Measurements from ENCODE around the gene TSPEAR. TPM values are rescaled to one million over a fixed set of nuclear protein-coding genes. Genes with fewer than 3 reads are reported as not detected.

Gene TSPEAR
- total RNA-seq, 1 experiment from 2014 or later = 0.32 TPM

DNA sequence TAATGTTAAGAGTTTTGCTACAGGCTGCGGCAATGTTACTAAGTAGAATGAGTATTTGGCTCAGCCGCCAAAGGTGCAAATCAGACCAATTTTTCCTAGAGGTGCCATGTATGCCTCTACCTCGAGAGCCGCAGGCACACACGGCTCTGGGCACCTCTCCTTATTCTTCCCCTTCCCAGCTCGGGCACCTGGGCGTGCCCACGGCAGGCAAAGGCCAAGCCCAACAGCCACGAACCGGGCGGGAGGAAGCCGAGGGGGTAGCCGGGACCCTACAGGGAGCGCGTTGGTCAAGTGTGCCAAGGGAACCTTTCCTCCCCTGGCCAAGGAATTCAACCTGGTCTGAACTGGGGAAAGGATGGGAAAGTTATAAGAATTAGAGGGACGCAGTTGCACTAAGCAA, 225.1 kb downstream of the TSPEAR start:
- TF ChIP-seq, protein P1, sequence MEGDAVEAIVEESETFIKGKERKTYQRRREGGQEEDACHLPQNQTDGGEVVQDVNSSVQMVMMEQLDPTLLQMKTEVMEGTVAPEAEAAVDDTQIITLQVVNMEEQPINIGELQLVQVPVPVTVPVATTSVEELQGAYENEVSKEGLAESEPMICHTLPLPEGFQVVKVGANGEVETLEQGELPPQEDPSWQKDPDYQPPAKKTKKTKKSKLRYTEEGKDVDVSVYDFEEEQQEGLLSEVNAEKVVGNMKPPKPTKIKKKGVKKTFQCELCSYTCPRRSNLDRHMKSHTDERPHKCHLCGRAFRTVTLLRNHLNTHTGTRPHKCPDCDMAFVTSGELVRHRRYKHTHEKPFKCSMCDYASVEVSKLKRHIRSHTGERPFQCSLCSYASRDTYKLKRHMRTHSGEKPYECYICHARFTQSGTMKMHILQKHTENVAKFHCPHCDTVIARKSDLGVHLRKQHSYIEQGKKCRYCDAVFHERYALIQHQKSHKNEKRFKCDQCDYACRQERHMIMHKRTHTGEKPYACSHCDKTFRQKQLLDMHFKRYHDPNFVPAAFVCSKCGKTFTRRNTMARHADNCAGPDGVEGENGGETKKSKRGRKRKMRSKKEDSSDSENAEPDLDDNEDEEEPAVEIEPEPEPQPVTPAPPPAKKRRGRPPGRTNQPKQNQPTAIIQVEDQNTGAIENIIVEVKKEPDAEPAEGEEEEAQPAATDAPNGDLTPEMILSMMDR (IDR thresholded peaks at IDR 0.05; ENCODE audit: insufficient read depth in 1 of 2, low read depth in 1 of 2, low read length in 1 of 2, severe bottlenecking in 1 of 2, unreplicated experiment in 1 of 2) = no peak
- CTCF ChIA-PET = no interaction called here
- DNase-seq = no peak
- no TSS peak for BruUV-seq (replicated peaks)
- H3K4me1 Mint-ChIP-seq (ENCODE audit: low read depth, unreplicated experiment) = peaks cover 12% of the 10 kb centered on the region
- Histone ChIP-seq H3K9me3 (peaks cover 8% of the 10 kb centered on the region), H3K4me1 (peaks cover 17% of the 10 kb centered on the region), H3K36me3 (ENCODE audit: control insufficient read depth, insufficient read depth, low read length) (no peaks in the 10 kb centered on the region; the same call in 1 of the 2 replicates), H3K4me3 (ENCODE audit: low read depth, low read length) (no peak overlapping the region), H3K27me3 (replicated peaks; ENCODE audit: control insufficient read depth, insufficient read depth, low read length) (no peaks in the 10 kb centered on the region)
- H3K36me3 Mint-ChIP-seq (ENCODE audit: insufficient read depth, unreplicated experiment) = peaks cover 12% of the 10 kb centered on the region
- POLR2A ChIA-PET = no interaction called here
- peaks cover 6% of the 10 kb centered on the region for H3K9me3 Mint-ChIP-seq (ENCODE audit: unreplicated experiment)
- H3K27me3 Mint-ChIP-seq (ENCODE audit: insufficient read depth, unreplicated experiment) = no peaks in the 10 kb centered on the region
- intact Hi-C loops (cut with micrococcal nuclease; ENCODE audit: unreplicated experiment) = no loop called here
- H3K4me3 Mint-ChIP-seq (ENCODE audit: unreplicated experiment) = no peak overlapping the region
- H3K27ac Mint-ChIP-seq (ENCODE audit: unreplicated experiment) = no peak overlapping the region

DNA sequence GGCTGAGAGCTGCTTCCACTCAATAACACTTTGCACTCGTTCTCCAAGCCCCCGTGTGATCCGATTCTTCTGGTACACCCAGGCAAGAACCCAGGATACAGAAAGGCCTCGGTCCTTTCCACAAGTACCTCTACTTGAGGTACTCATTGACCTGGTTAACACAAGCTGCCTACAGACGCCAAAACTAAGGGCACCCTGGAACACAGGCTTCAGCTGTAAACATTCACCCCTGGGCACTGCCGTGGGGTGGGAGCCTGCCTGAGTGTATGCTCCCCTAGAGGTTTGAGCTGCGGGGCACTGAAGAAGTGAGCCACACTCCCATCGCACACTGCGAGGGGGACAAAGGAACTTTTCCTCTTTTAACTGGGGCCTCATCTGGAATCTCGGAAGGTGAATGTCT, 225.6 kb downstream of the TSPEAR start:
- H3K9me3 Mint-ChIP-seq (ENCODE audit: unreplicated experiment) = peaks cover 6% of the 10 kb centered on the region
- Histone ChIP-seq H3K4me1 (peaks cover 17% of the 10 kb centered on the region), H3K4me3 (ENCODE audit: low read depth, low read length) (no peak overlapping the region), H3K36me3 (ENCODE audit: control insufficient read depth, insufficient read depth, low read length) (no peaks in the 10 kb centered on the region; the same call in 1 of the 2 replicates), H3K9me3 (peaks cover 8% of the 10 kb centered on the region), H3K27me3 (replicated peaks; ENCODE audit: control insufficient read depth, insufficient read depth, low read length) (no peaks in the 10 kb centered on the region)
- CTCF ChIA-PET = no interaction called here
- no peak for DNase-seq
- POLR2A ChIA-PET = no interaction called here
- no peaks in the 10 kb centered on the region for H3K27me3 Mint-ChIP-seq (ENCODE audit: insufficient read depth, unreplicated experiment)
- H3K4me3 Mint-ChIP-seq (ENCODE audit: unreplicated experiment) = no peak overlapping the region
- no peak overlapping the region for H3K27ac Mint-ChIP-seq (ENCODE audit: unreplicated experiment)
- H3K36me3 Mint-ChIP-seq (ENCODE audit: insufficient read depth, unreplicated experiment) = peaks cover 12% of the 10 kb centered on the region
- intact Hi-C loops (cut with micrococcal nuclease; ENCODE audit: unreplicated experiment) = no loop called here
- peaks cover 12% of the 10 kb centered on the region for H3K4me1 Mint-ChIP-seq (ENCODE audit: low read depth, unreplicated experiment)
- BruUV-seq (replicated peaks) = no TSS peak
- TF ChIP-seq, protein P1 (IDR thresholded peaks at IDR 0.05; ENCODE audit: insufficient read depth in 1 of 2, low read depth in 1 of 2, low read length in 1 of 2, severe bottlenecking in 1 of 2, unreplicated experiment in 1 of 2) = no peak

DNA sequence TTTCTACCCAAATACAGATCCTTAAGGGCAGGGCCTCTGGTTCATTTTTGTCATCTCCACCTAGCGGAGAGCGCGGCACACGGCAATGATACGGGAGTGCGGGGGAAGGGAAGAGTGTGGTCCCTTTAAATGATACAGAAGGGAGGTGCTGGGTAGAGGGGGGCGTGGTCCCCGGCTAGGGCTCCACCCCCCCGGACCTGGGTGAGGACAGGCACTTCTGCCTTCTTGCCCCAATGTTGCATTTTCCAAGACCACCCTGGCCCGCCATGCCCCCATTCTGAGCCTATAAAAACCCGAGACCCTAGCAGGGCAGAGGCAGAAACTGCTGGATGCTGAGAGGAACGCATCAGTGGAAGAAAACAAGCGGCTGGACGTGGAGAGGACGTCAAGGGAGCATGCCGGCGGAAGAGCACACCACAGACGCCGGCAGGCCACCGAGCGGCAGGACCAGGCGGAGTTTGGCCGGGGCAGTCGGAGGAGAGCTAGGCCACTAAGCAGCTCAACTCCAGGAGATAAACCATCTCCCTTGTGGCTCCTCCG, 226.0 kb downstream of the TSPEAR start:
- no peak overlapping the region for H3K4me3 ChIP-seq (ENCODE audit: low read depth, low read length)

More for the DNA sequence above, 226.0 kb downstream of the TSPEAR start:
- DNase-seq = no peak
- Mint-ChIP-seq H3K9me3 (ENCODE audit: unreplicated experiment) (peaks cover 6% of the 10 kb centered on the region), H3K27me3 (ENCODE audit: insufficient read depth, unreplicated experiment) (no peaks in the 10 kb centered on the region), H3K4me1 (ENCODE audit: low read depth, unreplicated experiment) (peaks cover 12% of the 10 kb centered on the region), H3K4me3 (ENCODE audit: unreplicated experiment) (no peak overlapping the region), H3K36me3 (ENCODE audit: insufficient read depth, unreplicated experiment) (peaks cover 12% of the 10 kb centered on the region), H3K27ac (ENCODE audit: unreplicated experiment) (no peak overlapping the region)
- Histone ChIP-seq H3K36me3 (ENCODE audit: control insufficient read depth, insufficient read depth, low read length) (no peaks in the 10 kb centered on the region; the same call in 1 of the 2 replicates), H3K4me1 (peaks cover 17% of the 10 kb centered on the region), H3K27me3 (replicated peaks; ENCODE audit: control insufficient read depth, insufficient read depth, low read length) (no peaks in the 10 kb centered on the region), H3K9me3 (peaks cover 8% of the 10 kb centered on the region)
- intact Hi-C loops (cut with micrococcal nuclease; ENCODE audit: unreplicated experiment) = no loop called here
- POLR2A ChIA-PET = no interaction called here
- no TSS peak for BruUV-seq (replicated peaks)
- CTCF ChIA-PET = no interaction called here
- TF ChIP-seq, protein P1 (IDR thresholded peaks at IDR 0.05; ENCODE audit: insufficient read depth in 1 of 2, low read depth in 1 of 2, low read length in 1 of 2, severe bottlenecking in 1 of 2, unreplicated experiment in 1 of 2) = no peak

Measured in Caco-2 (cell line).